HepG2 (cell line): ENCODE results near the gene NRL. TPM values are rescaled to one million over a fixed set of nuclear protein-coding genes. Genes with fewer than 3 reads are reported as not detected.

Source experiments
- AGO2 ChIP-seq: fragments of 200-400 bp; formaldehyde crosslinking; optimal IDR thresholded peaks from 2 replicates; pipeline ENCODE3; 2017; ENCODE audit warnings: mild to moderate bottlenecking, low read depth, low read length, moderate library complexity
- ARNT ChIP-seq: fragments of 450-650 bp; IDR thresholded peaks from 2 replicates; pipeline ENCODE4 v1.6.1; 2017
- CAMTA2 ChIP-seq: sonication (generic); formaldehyde crosslinking; IDR thresholded peaks from 2 replicates; pipeline ENCODE4 v1.4.0; 2020; ENCODE audit warnings: mild to moderate bottlenecking, missing genetic modification reagents, borderline replicate concordance
- HIVEP1 ChIP-seq: sonication (generic); formaldehyde crosslinking; IDR thresholded peaks from 2 replicates; pipeline ENCODE4 v1.4.0; 2020; ENCODE audit warnings: mild to moderate bottlenecking, missing genetic modification reagents
- IKZF4 ChIP-seq: sonication (generic); formaldehyde crosslinking; IDR thresholded peaks from 2 replicates; pipeline ENCODE4 v1.5.1; 2020; ENCODE audit warnings: borderline replicate concordance, mild to moderate bottlenecking, low read depth, missing genetic modification reagents; ENCODE audit errors: not compliant biosample characterization
- IRX3 ChIP-seq: sonication (generic); formaldehyde crosslinking; IDR thresholded peaks from 2 replicates; pipeline ENCODE4 v1.8.1; 2023; ENCODE audit warnings: mild to moderate bottlenecking, low read depth, missing genetic modification reagents, borderline replicate concordance
- KAT2B ChIP-seq: fragments of 150-350 bp; IDR thresholded peaks from 2 replicates; pipeline ENCODE4 v1.6.1; 2014; ENCODE audit warnings: low read depth, low read length, borderline replicate concordance
- KLF13 ChIP-seq: sonication (generic); formaldehyde crosslinking; IDR thresholded peaks from 2 replicates; pipeline ENCODE4 v1.4.0; 2020; ENCODE audit warnings: mild to moderate bottlenecking, missing genetic modification reagents
- KMT2A ChIP-seq: sonication (generic); formaldehyde crosslinking; IDR thresholded peaks from 2 replicates; pipeline ENCODE4 v1.4.0; 2020; ENCODE audit warnings: missing genetic modification reagents
- KMT2B ChIP-seq: IDR thresholded peaks from 2 replicates; pipeline ENCODE4 v1.6.1; 2016; ENCODE audit warnings: missing genetic modification reagents, missing compliant biosample characterization
- MED8 ChIP-seq: sonication (generic); formaldehyde crosslinking; IDR thresholded peaks from 2 replicates; pipeline ENCODE4 v1.8.1; 2023; ENCODE audit warnings: mild to moderate bottlenecking, missing genetic modification reagents; ENCODE audit not compliant: insufficient replicate concordance
- SP1 ChIP-seq, 2 experiments: fragments of 450-650 bp in 1 of 2; sonication (generic) in 1 of 2; formaldehyde crosslinking in 1 of 2; IDR thresholded peaks; 2 replicates each; pipeline versions ENCODE4 v1.4.0 to v1.6.1; 2016 to 2020; ENCODE audit warnings: missing genetic modification reagents in 1 of 2
- TAF15 ChIP-seq: fragments of 200-400 bp; formaldehyde crosslinking; IDR thresholded peaks from one replicate; pipeline ENCODE4 v1.6.1; 2018; ENCODE audit warnings: mild to moderate bottlenecking, low read depth, low read length; ENCODE audit not compliant: poor library complexity, severe bottlenecking
- YEATS4 ChIP-seq: sonication (generic); formaldehyde crosslinking; IDR thresholded peaks from 2 replicates; pipeline ENCODE4 v1.4.0; 2020; ENCODE audit warnings: missing genetic modification reagents, borderline replicate concordance
- ZFX ChIP-seq: sonication (generic); formaldehyde crosslinking; IDR thresholded peaks from 2 replicates; pipeline ENCODE4 v1.4.0; 2020; ENCODE audit warnings: mild to moderate bottlenecking, low read depth, missing genetic modification reagents, moderate library complexity
- ZKSCAN1 ChIP-seq: fragments of 150-350 bp; IDR thresholded peaks from 2 replicates; pipeline ENCODE4 v1.6.1; 2014; ENCODE audit warnings: low read length
- ZMYM2 ChIP-seq: sonication (generic); formaldehyde crosslinking; IDR thresholded peaks from 2 replicates; pipeline ENCODE4 v1.8.0; 2022; ENCODE audit warnings: mild to moderate bottlenecking, missing genetic modification reagents
- ZNF121 ChIP-seq: sonication (generic); formaldehyde crosslinking; IDR thresholded peaks from 2 replicates; pipeline ENCODE4 v1.5.0; 2020; ENCODE audit warnings: mild to moderate bottlenecking, missing genetic modification reagents
- ZNF225 ChIP-seq: sonication (generic); formaldehyde crosslinking; IDR thresholded peaks from 2 replicates; pipeline ENCODE4 v1.4.0; 2020; ENCODE audit warnings: mild to moderate bottlenecking, missing genetic modification reagents
- ZNF253 ChIP-seq: sonication (generic); formaldehyde crosslinking; IDR thresholded peaks from 2 replicates; pipeline ENCODE4 v1.8.0; 2022; ENCODE audit warnings: mild to moderate bottlenecking, missing genetic modification reagents, borderline replicate concordance
- ZNF354B ChIP-seq: sonication (generic); formaldehyde crosslinking; IDR thresholded peaks from 2 replicates; pipeline ENCODE4 v1.8.0; 2022; ENCODE audit warnings: mild to moderate bottlenecking, missing genetic modification reagents
- ZNF44 ChIP-seq: sonication (generic); formaldehyde crosslinking; IDR thresholded peaks from 2 replicates; pipeline ENCODE4 v1.5.1; 2020; ENCODE audit warnings: mild to moderate bottlenecking, missing genetic modification reagents
- ZNF552 ChIP-seq: sonication (generic); formaldehyde crosslinking; IDR thresholded peaks from 2 replicates; pipeline ENCODE4 v1.9.0; 2022; ENCODE audit warnings: missing genetic modification reagents, mild to moderate bottlenecking, borderline replicate concordance
- ZNF598 ChIP-seq: sonication (generic); formaldehyde crosslinking; IDR thresholded peaks from 2 replicates; pipeline ENCODE4 v1.5.1; 2020; ENCODE audit warnings: mild to moderate bottlenecking, missing genetic modification reagents, borderline replicate concordance
- ZNF724P ChIP-seq: sonication (generic); formaldehyde crosslinking; IDR thresholded peaks from 2 replicates; pipeline ENCODE4 v1.8.0; 2022; ENCODE audit warnings: missing genetic modification reagents, borderline replicate concordance
- polyA plus RNA-seq, 8 experiments: library from polyadenylated mRNA; depleted of rRNA in 3 of 8; stranded (reverse) in 7 of 8; unstranded in 1 of 8; fragments of >200 nt; fragmentation: Illumina TruSeq in 4 of 8; extraction: Trizol in 4 of 8; gene quantifications; 2 replicates each; pipeline versions ENCODE4 v1.2.1 to v1.2.3, GENCODE V29; 2011 to 2016; ENCODE audit warnings: low read depth in 4 of 8, missing spikeins in 1 of 8, mixed read lengths in 1 of 8; ENCODE audit not compliant: insufficient read depth in 1 of 8
- total RNA-seq, 5 experiments: library from RNA; depleted of rRNA; stranded (reverse); fragments of >200 nt; fragmentation: Illumina TruSeq; extraction: Trizol; gene quantifications; 2 replicates each; pipeline ENCODE4 v1.2.3, GENCODE V29; 2016; ENCODE audit warnings: low read depth in 1 of 5
- TF ChIP-seq, protein P1 (sequence below): sonication (generic); formaldehyde crosslinking; IDR thresholded peaks from 2 replicates; pipeline ENCODE4 v1.5.1; 2020; ENCODE audit warnings: missing genetic modification reagents, mild to moderate bottlenecking, borderline replicate concordance
- TF ChIP-seq, protein P2 (sequence below): sonication (generic); formaldehyde crosslinking; IDR thresholded peaks from 2 replicates; pipeline ENCODE4 v1.4.0; 2020; ENCODE audit warnings: missing genetic modification reagents; ENCODE audit errors: not compliant biosample characterization
- TF ChIP-seq, protein P3 (sequence below): sonication (generic); formaldehyde crosslinking; IDR thresholded peaks from 2 replicates; pipeline ENCODE4 v1.8.1; 2023; ENCODE audit warnings: mild to moderate bottlenecking, missing genetic modification reagents, borderline replicate concordance

Gene NRL
- total and polyA plus RNA-seq, 2 of the 13 experiments (the other 11 are each of a cell fraction or from before 2014, with no cell fraction given): 2.5 to 4.7 TPM

DNA sequence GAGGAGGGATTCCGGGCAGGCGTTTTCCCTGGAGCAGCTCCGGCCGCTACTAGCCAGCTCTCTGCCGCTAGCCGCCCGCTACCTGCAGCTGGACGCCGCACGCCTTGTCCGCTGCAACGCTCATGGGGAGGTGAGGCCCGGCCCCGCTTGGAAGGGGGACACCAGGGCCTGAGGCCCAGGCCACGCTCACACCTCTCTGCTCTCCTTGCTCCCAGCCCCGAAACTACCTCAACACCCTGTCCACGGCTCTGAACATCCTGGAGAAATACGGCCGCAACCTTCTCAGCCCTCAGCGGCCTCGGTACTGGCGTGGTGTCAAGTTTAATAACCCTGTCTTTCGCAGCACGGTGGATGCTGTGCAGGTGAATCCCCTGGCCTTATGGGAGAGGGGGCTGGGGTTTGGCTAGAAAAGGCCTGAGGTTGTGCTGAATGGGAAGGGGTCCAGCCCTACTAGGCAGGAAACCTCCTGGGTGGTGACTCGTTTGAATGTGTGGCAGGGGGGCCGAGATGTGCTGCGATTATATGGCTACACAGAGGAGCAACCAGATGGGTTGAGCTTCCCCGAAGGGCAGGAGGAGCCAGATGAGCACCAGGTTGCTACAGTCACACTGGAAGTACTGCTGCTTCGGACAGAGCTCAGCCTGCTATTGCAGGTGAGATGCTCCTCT is 33.1 kb upstream of the NRL start (continued):
- TF ChIP-seq, protein P1, sequence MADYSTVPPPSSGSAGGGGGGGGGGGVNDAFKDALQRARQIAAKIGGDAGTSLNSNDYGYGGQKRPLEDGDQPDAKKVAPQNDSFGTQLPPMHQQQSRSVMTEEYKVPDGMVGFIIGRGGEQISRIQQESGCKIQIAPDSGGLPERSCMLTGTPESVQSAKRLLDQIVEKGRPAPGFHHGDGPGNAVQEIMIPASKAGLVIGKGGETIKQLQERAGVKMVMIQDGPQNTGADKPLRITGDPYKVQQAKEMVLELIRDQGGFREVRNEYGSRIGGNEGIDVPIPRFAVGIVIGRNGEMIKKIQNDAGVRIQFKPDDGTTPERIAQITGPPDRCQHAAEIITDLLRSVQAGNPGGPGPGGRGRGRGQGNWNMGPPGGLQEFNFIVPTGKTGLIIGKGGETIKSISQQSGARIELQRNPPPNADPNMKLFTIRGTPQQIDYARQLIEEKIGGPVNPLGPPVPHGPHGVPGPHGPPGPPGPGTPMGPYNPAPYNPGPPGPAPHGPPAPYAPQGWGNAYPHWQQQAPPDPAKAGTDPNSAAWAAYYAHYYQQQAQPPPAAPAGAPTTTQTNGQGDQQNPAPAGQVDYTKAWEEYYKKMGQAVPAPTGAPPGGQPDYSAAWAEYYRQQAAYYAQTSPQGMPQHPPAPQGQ (CRISPR knock-in tag): 0 out of 2 replicates have a peak, but pooled peaks have one; percentile 8
- TF ChIP-seq TAF15 (peak; percentile 8), KLF13 (CRISPR knock-in tag) (peak; percentile 87; the same call in 1 of the 2 replicates), KMT2B (no peak), ZMYM2 (CRISPR knock-in tag) (no peak), ZFX (CRISPR knock-in tag) (peak; percentile 89), IRX3 (CRISPR knock-in tag) (peak; percentile 94; the same call in 1 of the 2 replicates), ARNT (no peak), AGO2 (peak; percentile 72), KAT2B (no peak), CAMTA2 (CRISPR knock-in tag) (peak; percentile 87; the same call in 1 of the 2 replicates), KMT2A (CRISPR knock-in tag) (peak; percentile 52; the same call in 1 of the 2 replicates), ZNF598 (CRISPR knock-in tag) (peak; percentile 93), ZNF253 (CRISPR knock-in tag) (0 out of 2 replicates have a peak, but pooled peaks have one; percentile 40), ZNF121 (no peak), ZNF44 (CRISPR knock-in tag) (0 out of 2 replicates have a peak, but pooled peaks have one; percentile 80), ZNF225 (peak; percentile 65), ZKSCAN1 (no peak), YEATS4 (CRISPR knock-in tag) (peak; percentile 3; the same call in 1 of the 2 replicates), ZNF354B (CRISPR knock-in tag) (peak; percentile 84; the same call in 1 of the 2 replicates), HIVEP1 (CRISPR knock-in tag) (peak; percentile 69), ZNF552 (CRISPR knock-in tag) (peak; percentile 70; the same call in 1 of the 2 replicates), MED8 (CRISPR knock-in tag) (peak; percentile 84), IKZF4 (CRISPR knock-in tag) (peak; percentile 33), SP1 (IDR thresholded peaks at IDR 0.05) (peak; percentile 36; the same call in 1 of the 2 replicates), SP1 (CRISPR knock-in tag; IDR thresholded peaks at IDR 0.05) (no peak), ZNF724P (peak; percentile 34; the same call in 1 of the 2 replicates)
- TF ChIP-seq, protein P2, sequence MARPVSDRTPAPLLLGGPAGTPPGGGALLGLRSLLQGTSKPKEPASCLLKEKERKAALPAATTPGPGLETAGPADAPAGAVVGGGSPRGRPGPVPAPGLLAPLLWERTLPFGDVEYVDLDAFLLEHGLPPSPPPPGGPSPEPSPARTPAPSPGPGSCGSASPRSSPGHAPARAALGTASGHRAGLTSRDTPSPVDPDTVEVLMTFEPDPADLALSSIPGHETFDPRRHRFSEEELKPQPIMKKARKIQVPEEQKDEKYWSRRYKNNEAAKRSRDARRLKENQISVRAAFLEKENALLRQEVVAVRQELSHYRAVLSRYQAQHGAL (CRISPR knock-in tag): peak; percentile 94
- TF ChIP-seq, protein P3, sequence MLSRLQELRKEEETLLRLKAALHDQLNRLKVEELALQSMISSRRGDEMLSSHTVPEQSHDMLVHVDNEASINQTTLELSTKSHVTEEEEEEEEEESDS (CRISPR knock-in tag): no peak
